NCI-H69 (cell line): ENCODE results near the gene WDR33.
"Not testable (repeated sequence)": the region's sequence is repeated elsewhere in the genome, so short reads cannot be mapped to it uniquely, and the experiment has no call there.

ENCODE experiments used
- DNase-seq: peaks from one replicate; lab custom pipeline; 2025; lab: John Stamatoyannopoulos, UW

The WDR33 gene

DNA sequence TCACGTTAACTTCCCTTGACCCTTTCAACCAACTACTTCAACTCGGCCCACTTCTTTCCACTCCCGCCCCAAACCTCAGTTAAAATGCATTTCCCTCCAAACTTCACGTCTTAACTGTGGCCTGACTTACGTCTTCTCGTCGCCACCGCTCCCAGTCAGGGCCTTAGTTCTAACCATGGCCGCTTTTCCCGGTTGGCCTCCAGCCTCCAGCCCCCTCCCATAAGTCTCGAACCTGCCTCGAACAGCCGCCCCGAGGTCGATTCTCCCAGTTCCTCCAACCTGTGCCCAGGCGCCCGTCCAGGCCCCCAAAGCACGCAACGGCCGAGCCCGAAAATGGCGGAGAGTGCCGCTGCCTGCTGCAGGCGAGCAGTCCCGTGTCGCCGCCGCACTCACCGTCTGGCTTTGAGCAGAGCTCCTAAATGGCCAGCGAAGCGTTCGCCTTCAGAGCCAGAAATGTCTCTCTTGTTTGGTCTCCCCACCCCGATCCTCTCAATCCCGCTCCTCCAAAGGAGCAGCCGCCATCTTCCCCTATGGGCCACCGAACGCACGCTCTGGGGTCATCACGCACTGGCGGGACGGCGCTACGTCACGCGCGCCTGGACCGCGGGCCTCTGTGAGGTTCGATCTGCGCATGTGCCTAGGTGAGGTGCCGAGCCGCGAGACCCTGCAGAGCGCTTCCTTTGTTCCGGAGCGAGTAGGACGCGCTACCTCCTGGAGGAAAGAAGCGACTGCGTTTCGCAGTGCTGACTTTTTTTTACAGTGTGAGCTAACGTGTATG lies at the start of gene WDR33:
WDR33 (minus strand) TSS at position 553 of the 778 bp plus-strand sequence. CDS start 40,190 bp downstream, outside the sequence.
- peak; percentile 93 for DNase-seq

DNA sequence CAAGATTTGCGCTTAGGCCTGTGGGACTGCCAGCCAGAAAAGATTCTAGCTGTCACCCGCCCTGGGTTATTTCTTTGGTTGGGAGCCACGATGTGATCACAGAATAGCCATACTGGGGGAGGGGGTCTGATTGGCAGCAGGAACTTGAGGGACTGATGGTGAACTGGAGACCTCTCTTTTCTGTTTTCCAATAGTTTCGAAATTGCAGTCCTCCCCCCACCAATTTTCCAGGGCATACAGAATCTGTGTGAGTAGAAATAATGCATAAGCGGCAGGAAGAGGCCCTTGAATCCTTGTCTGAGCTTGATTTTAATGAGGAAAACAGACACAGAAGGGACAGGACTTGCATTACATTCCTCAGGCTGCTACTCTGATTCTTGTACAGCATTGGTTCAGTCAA lies 49.2 kb upstream of the WDR33 start:
- no peak for DNase-seq

DNA sequence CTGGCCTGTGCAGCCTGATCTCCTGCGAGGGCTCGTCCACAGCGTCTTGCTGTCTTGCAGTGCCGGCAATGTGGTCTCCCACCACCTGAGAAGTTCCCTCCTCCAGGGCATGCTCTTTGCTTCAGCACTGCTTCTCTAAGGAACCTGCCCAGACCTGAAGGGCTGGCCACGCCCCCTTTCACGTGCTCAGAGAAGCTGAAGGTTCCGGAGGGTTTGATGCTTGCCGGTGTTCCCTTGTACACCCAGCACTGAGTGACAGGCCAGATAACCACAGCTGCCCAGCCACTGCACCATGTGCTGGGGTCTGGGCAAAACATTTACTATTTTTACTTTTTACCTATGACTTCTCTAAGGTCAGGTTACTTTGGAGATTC lies 48.7 kb upstream of the WDR33 start:
- DNase-seq: peak; percentile 9

DNA sequence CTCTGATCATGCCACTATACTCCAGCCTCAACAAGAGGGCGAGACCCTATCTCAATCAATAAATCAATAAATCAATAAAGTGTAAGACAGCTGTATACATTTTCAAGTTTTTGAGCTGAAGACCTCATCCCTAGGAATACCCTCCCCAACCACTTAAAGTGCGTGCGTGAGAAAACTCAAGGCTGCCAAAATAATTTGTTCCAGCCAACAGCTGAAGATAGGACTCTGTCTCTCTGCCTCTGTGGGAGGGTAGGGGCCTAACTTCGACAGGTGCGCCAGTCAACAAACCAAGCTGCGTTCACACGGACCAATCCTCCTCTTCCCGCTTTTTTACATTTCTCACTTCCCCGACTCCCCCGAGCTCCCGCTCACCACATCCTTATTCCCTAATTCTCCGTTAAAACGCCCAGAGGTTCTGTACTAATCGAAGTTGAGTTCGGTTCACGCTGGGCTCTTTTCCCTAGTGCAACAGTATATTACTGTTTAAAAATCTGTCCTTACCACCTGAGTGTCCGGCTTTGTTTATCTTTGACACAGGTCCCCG lies 46.4 kb upstream of the WDR33 start:
- peak; percentile 50 for DNase-seq

DNA sequence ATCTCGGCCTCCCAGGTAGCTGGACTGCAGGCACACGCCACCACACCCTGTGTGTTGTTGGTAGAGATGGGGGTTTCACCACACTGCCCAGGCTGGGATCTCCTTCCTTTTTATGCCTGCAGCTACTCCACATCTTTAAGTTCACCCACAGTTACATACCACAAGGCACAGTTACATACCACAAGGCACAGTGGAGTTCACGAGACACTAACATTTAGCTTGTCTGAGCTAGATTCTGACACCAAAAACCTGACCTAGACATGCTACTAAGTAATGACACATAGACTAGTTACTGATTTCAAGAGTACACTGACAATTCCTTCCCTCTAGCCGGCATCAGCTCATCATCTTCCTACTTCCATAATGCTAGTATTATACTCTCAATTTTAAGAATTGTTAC lies 42.7 kb upstream of the WDR33 start:
- DNase-seq: no peak

DNA sequence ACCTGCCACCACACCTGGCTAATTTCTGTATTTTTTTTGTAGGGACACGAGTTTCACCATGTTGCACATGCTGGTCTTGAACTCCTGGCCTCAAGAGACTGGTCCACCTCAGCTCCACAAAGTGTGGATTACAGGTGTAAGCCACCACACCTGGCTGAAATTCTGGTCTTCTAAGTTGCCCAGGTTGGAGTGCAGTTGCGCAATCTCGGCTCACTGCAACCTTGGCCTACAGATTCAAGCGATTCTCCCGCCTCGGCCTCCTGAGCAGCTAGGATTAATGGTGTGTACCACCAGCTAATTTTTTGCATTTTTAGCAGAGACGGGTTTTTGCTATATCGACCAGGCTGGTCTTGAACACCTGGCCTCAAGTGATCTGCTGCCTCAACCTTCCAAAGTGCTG lies 41.4 kb upstream of the WDR33 start:
- no peak for DNase-seq

DNA sequence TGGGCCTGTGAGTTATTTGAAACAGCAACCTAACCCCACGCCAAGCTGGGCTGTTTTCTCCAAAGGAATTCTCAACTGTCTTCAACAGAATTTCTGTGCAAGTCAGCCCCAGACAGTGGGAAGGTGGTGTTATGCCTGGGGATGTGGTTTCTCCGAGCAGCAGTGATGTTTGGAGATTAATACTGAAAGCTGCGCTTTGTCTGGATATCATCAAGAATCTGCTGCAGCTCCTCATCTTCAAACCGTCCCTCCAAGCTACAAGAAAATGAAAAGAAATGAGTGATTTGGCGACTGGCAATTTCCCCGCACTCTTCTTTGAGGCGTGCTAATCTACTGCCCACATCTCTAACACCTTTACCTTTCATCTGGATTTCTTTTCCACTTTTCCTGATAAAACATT lies 37.0 kb upstream of the WDR33 start:
- DNase-seq: no peak

DNA sequence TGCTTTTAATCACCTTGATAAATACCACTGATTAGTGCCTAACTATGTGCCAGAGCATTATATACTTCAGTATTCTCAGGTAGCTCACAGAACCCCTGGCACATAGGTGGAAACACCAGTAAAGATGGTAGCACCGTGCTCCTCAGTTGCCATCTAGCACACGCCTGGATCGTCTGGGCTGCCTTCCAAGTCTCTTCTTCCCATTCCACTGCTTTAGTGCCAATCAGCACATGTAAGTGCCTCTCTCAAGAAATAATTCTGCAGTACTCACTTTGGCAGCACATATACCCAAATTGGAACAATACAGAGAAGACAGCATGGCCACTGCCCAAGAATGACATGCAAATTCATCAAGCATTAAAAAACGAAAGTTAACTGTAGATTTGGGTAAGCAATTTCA lies 34.0 kb upstream of the WDR33 start:
- no peak for DNase-seq

DNA sequence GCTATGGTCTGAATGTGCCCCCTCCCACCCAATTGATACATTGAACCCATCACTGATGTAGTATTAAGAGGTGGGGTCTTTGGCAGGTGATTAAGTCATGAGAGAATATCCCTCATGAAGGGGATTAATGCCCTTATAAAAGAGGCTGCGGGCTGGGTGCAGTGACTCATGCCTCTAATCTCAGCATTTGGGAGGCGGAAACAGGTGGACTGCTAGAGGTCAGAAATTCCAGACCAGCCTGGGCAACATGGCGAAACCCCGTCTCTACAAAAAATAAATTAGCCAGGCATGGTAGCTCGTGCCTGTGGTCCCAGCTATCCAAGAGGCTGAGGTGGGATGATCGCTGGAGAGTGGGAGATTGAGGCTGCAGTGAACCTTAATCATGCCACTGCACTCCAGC lies 32.7 kb upstream of the WDR33 start:
- DNase-seq: no peak

DNA sequence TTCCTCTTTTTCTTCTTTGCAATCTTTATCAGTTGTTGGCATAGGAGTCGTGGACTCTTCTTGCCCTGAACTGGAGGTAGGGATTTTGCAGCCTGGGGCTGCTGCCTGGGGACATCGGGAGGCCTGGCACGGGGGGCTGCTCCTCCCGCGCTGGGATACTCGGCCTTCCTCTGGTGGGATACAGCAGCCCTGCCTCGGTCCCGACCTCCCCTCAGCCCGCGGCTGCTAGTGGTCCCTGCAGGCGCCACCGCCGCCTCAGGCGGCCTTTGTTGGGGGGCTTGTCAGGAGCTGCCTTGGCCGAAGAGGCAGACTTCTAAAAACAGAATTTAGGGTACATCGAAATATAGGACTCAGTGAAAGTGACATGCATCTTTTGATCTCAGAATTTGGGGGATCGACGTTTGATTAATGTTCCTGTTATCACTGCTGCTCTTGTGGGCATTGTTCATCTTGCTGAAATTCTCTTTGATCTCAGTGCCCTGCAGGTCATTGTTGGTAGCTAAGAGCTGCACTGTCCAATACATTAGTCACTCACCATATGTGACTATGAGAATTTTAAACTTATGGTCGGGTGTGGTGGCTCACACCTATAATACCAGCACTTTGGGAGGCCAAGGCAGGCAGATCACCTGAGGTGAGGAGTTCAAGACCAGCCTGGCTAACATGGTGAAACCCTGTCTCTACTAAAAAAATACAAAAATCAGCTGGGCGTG lies 30.7 kb upstream of the WDR33 start:
- no peak for DNase-seq

DNA sequence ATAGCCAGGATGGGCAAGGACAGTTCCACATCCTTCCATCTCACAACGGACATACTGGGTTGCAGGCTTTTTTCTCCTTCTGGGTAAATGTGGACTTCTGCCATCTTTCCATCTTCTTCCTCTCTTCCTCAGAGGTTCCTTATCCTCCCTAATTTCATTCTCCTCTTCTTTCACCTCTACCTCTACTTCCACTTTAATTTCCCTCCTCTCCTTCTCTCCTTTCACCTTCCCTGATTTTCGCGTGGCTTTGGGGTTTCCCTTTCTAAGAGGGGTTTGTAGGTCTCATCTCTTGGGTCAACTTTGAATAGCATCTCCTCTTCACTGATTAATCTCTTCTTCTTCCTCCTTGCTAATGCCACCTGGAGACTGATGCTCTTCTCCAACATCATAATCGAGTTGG lies 29.9 kb upstream of the WDR33 start:
- DNase-seq: no peak

DNA sequence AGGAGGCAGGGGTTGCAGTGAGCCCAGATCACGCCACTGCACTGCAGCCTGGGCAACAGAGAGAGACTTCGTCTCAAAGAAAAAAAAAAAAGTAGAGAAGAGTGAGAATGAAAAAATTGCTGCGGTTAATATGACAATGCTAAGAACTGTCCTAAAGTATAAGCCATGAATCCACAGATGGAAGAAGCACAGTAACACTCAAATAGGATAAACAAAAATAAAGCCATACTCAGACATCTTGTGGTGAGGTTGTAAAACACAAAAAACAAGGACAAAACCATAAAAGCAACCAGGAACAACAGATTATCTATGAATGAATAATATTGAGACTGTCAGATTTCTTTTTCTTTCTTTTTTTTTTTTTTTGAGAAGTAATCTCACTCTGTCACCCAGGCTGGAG lies 24.0 kb upstream of the WDR33 start:
- no peak for DNase-seq

DNA sequence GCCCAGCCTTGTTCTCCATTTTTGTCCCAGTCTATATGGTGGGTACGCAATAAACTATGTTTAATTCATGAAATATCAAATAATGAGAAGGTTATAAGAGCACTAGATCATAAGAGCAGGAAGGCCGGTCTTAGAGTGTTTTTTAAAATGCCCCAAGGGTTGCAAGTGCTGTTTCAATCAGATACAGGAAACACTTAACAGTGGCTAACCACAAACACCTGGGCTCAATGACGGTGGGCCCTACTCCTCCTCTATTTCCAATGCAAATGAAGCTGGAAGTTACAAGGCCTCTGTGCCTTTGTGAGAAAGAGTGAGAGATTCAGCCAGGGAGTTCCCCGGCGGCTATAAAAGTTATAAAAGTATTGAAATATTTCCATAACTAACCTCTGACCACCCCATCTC lies 18.9 kb upstream of the WDR33 start:
- DNase-seq: no peak

DNA sequence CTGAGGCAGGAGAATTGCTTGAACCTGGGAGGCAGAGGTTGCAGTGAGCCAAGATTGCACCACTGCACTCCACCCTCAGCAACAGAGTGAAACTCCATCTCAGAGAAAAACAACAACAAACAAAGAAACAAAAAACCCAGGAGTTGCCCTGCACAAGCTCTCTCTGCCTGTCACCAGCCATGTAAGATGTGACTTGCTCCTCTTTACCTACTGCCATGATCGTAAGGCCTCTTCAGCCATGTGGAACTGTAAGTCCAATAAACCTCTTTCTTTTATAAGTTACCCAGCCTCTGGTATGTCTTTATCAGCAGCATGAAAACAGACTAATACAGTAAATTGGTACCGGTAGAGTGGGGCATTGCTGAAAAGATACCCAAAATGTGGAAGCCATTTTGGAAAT lies 15.7 kb upstream of the WDR33 start:
- DNase-seq: not testable (repeated sequence)

DNA sequence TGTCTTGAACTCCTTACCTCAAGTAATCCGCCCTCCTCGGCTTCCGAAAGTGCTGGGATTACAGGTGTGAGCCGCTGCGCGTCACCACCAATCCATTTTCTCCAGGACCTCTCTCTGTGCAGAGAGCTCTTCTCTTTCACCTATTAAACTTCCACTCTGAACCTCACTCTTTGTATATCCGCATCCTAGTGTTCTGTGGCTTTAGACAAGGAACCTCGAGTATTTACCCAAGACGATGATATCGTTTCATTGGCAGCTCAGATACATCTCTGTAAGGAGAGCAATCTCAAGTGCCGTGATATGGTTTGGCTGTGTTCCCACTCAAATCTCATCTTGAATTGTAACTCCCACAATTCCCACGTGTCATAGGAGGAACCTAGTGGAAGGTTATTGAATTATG lies 15.1 kb upstream of the WDR33 start:
- no peak for DNase-seq

DNA sequence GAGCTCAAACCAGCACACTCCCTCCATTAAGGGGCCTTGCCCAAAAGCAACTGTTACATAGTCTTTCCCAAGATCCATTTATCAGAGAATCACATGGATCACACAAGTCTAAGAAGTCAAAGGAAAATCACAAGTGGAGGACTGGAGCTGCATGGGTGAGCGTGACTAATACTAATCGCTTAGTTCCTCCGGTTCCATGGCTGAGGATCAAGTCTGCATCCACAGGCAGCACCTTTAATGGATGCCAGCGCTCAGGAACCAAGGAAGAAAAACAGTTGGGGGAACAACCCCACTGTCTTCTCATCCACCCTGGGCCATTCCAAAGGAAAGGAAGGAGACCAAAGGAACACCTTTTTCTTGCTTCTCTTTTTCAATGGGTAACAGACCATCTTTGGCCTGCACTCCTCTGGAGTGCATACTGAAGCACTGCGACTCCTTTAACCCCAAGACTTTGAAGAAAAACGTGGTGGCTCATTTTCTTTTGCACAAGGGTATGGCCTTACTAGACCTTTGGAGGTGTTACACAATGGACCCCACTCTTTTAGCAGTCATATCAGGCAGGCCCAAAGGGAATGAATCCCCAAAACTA lies 9.2 kb upstream of the WDR33 start:
- DNase-seq: no peak

DNA sequence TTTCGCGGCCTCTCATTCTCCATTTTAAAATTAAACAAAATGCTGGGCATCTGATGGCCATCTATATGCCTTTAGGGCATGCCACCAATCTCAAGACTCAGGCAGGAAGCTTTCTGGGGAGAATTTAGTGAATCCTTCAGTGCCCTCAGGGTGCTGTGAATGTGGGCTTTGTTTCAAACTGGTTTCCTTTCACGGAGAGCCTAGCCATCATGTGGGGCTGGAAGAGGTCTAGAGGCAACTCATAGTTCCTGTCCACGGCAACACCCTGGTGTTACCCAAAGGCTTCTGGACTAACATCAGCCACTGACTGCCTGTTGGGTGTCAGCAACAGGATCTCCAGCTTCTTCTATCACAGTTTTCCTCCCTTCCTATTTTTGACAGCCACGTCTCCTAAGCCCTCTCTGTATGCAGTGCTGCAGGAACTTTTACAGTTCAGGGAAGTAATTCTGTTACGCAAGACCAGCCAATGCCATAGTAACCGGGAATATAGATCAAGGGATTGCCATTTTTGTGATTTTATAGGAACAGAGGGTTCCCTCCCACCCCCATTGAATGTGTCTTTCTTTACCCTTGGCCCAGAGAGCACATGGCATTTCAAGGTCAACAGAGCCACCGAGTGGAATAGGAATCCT lies 7.9 kb upstream of the WDR33 start:
- DNase-seq: no peak

DNA sequence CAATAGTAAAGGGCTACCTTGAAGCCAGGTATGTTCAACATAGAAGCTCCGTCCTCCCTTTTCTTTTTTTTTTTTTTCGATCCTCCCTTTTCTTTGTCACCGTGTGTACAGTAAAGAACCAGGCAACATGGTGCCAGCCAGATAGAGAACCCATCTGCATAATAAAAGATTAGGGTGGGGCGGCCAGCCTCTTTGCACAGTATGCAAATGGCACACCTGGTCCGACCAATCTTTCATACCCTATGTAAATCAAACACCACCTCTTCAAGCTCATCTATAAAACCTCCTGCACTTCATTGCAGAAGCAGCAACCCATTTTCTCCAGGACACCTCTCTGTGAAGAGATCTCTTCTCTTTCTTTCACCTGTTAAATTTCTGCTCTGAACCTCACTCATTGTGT lies 7.3 kb upstream of the WDR33 start:
- DNase-seq: peak; percentile 21

DNA sequence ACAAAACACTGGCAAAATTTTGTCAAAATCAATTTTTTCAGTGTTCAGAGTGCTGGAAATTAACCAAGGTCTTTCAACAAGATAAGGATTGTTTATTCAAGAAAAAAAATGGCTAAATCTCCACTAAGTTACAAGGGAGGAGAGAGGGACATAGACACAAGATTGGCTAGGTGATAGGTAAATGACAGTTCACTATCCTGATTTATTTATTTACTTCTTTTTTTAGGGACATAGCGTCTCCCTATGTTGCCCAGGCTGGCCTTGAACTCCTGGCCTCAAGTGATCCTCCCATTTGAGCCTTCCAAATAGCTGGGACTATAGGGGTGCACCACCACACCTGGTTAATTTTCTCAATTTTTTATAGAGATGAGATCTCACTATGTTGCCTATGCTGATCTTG lies 3.7 kb upstream of the WDR33 start:
- no peak for DNase-seq

DNA sequence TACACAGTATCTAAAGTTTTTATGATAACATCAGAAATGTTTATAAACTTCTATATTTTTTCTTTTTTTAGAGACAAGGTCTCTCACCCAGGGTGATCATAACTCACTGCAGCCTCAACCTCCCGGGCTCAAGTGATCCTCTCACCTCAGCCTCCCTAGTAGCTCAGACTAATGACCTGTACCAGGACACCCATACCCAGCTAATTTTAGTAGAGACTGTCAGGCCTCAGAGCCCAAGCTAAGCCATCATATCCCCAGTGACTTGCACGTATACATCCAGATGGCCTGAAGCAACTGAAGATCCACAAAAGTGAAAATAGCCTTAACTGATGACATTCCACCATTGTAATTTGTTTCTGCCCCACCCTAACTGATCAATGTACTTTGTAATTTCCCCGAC lies 1.5 kb upstream of the WDR33 start:
- not testable (repeated sequence) for DNase-seq

DNA sequence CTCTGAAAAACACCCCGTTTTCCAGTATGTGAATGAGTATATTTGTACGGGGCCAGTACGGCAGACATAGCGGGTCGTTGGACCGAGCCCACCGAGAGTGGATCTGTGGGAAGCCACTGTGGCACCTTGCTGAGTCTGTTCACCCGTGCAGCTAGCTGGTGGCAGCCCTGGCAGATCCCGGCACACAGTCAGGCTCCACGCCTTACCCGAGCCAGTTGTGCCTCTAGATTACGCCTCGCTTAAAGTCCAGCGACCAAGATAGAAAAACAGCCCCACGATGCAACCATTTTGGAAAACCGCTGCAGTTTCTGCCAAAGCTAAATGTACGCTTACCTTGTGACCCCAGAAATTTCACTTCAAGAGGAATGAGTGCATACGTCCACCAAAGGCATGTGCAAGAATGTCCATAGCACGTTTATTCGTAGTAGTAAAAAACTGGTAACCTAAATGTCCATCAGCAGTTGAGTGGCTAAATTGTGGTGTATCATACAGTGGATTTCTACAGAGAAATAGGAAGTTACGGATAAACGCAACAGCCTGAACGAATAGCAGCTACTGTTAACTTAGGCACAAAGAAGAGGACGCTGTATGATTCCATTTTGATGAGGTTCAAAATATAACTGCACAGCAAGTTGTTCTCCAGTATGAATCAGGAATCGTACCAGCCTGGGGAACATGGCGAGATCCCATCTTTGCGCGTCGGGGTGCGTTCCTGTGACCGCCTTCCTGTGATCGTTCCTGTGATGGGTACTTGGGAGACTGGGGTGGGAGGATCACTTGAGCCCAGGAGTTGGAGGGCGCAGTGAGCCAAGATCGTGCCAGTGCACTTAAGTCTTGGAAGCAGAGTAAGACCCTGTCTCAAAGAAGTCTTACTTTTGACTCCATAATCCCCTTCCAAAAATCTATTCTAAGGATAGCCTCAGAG lies 688 bp upstream of the WDR33 start:
- DNase-seq: no peak
